HCT116 (cell line): ENCODE data around the gene CORO7. TPM values are rescaled to one million over a fixed set of nuclear protein-coding genes. Genes with fewer than 3 reads are reported as not detected.
"Not testable (repeated sequence)": the region's sequence is repeated elsewhere in the genome, so short reads cannot be mapped to it uniquely, and the experiment has no call there.

Experiments
- ATAC-seq: fragments of 200-7000 bp; cut with Tn5 transposase; 2 replicates; pipeline ENCODE4 v1.9.1; 2020; ENCODE audit warnings: mild to moderate bottlenecking, moderate library complexity
- BruUV-seq: library from RNA; stranded (reverse); fragments of 400-500 nt; replicated peaks from 2 replicates; lab custom pipeline; 2021; lab: Mats Ljungman, UMichigan
- CTCF ChIA-PET: fragments of 300-600 bp; sonication (Branson Sonifier 250); formaldehyde crosslinking; loops from one replicate; lab custom pipeline; 2021; ENCODE audit warnings: antibody characterized with exemption; lab: Charles Lee
- POLR2A ChIA-PET: fragments of 300-600, 350-600 bp; sonication (Branson Sonifier 250); formaldehyde crosslinking; loops from one replicate; lab custom pipeline; 2021; ENCODE audit warnings: antibody characterized with exemption; lab: Charles Lee
- RAD21 ChIA-PET, 2 experiments: fragments of 300-600 bp; sonication (Branson Sonifier 250); formaldehyde crosslinking; loops; one replicate each; lab custom pipeline; 2023; ENCODE audit warnings: low total read pairs in 2 of 2; ENCODE audit not compliant: uncharacterized antibody in 2 of 2, unreplicated experiment in 2 of 2, low non-redundant PET in 1 of 2; lab: Charles Lee
- DNase-seq: peaks from one replicate; pipeline ENCODE4 v3.0.0-alpha.2; 2010; ENCODE audit warnings: low read depth, low spot score
- H2AFZ ChIP-seq: fragments of 200-600 bp; shearing (Covaris generic), sonication (generic); 2 replicates; pipeline ENCODE4 v1.6.1; 2017; ENCODE audit warnings: low read depth, mixed run types, mixed read lengths, antibody characterized with exemption, low read length; ENCODE audit not compliant: poor library complexity, severe bottlenecking
- H3K27ac ChIP-seq: 2 replicates; pipeline ENCODE4 v1.5.1; 2012; ENCODE audit warnings: low read depth, low read length
- H3K27me3 ChIP-seq: fragments of 200-600 bp; sonication (generic); 2 replicates; pipeline ENCODE4 v1.6.1; 2016; ENCODE audit warnings: mixed run types, low read length, mixed read lengths; ENCODE audit not compliant: insufficient read depth
- H3K36me3 ChIP-seq, 2 experiments: fragments of 200-500 bp in 1 of 2; fragments of 200-600 bp in 1 of 2; sonication (Bioruptor generic) in 1 of 2; sonication (generic) in 1 of 2; 2 replicates each; pipeline versions ENCODE4 v1.5.1 to v1.6.1; 2014 to 2016; ENCODE audit warnings: low read length in 2 of 2, inconsistent platforms in 1 of 2, mixed read lengths in 1 of 2, mixed run types in 1 of 2; ENCODE audit not compliant: insufficient read depth in 2 of 2, control insufficient read depth in 1 of 2
- H3K4me1 ChIP-seq, 2 experiments: fragments of 200-600 bp in 1 of 2; sonication (generic) in 1 of 2; 2 replicates each; pipeline versions ENCODE4 v1.5.1 to v1.6.1; 2012 to 2017; ENCODE audit warnings: low read length in 2 of 2, inconsistent platforms in 1 of 2, mild to moderate bottlenecking in 1 of 2, mixed read lengths in 1 of 2, mixed run types in 1 of 2, moderate library complexity in 1 of 2; ENCODE audit not compliant: insufficient read depth in 2 of 2, control insufficient read depth in 1 of 2
- H3K4me2 ChIP-seq: fragments of 200-600 bp; sonication (generic); 2 replicates; pipeline ENCODE4 v1.6.1; 2017; ENCODE audit warnings: mixed run types, low read length, mixed read lengths
- H3K4me3 ChIP-seq, 2 experiments: fragments of 200-600 bp in 1 of 2; sonication (generic) in 1 of 2; replicated peaks in 1 of 2; 2 replicates each; pipeline ENCODE4 v1.5.1; 2011 to 2016; ENCODE audit warnings: low read length in 2 of 2, control low read depth in 1 of 2, low read depth in 1 of 2, mild to moderate bottlenecking in 1 of 2, mixed read lengths in 1 of 2, mixed run types in 1 of 2
- H3K79me2 ChIP-seq: fragments of 200-600 bp; sonication (generic); 2 replicates; pipeline ENCODE4 v1.6.1; 2017; ENCODE audit warnings: mild to moderate bottlenecking, mixed run types, low read length, moderate library complexity, mixed read lengths; ENCODE audit not compliant: insufficient read depth
- H3K9ac ChIP-seq: fragments of 200-600 bp; sonication (generic); 2 replicates; pipeline ENCODE4 v1.6.1; 2016; ENCODE audit warnings: low read length, mixed read lengths
- H3K9me2 ChIP-seq: fragments of 200-600 bp; sonication (generic), shearing (Covaris generic); 2 replicates; pipeline ENCODE4 v1.6.1; 2017; ENCODE audit warnings: mixed run types, mild to moderate bottlenecking, moderate library complexity; ENCODE audit not compliant: insufficient read depth
- H3K9me3 ChIP-seq, 2 experiments: fragments of 200-500 bp in 1 of 2; fragments of 200-600 bp in 1 of 2; sonication (Bioruptor generic) in 1 of 2; sonication (generic) in 1 of 2; 2 replicates each; pipeline ENCODE4 v1.6.1; 2014 to 2017; ENCODE audit warnings: low read length in 2 of 2, mixed read lengths in 2 of 2, inconsistent platforms in 1 of 2, low read depth in 1 of 2, mild to moderate bottlenecking in 1 of 2, mixed run types in 1 of 2, moderate library complexity in 1 of 2; ENCODE audit not compliant: control insufficient read depth in 1 of 2, insufficient read depth in 1 of 2
- H4K20me1 ChIP-seq: fragments of 200-600 bp; sonication (generic), shearing (Covaris generic); 2 replicates; pipeline ENCODE4 v1.6.1; 2017; ENCODE audit warnings: mixed run types, mild to moderate bottlenecking, moderate library complexity; ENCODE audit not compliant: insufficient read depth
- ELF1 ChIP-seq: IDR thresholded peaks from 2 replicates; pipeline ENCODE4 v1.6.1; 2012; ENCODE audit warnings: low read depth, borderline replicate concordance
- EZH2 ChIP-seq: fragments of 200-600 bp; sonication (generic); IDR thresholded peaks from 2 replicates; pipeline ENCODE4 v1.6.1; 2017; ENCODE audit warnings: antibody characterized with exemption, mixed run types
- EZH2phosphoT487 ChIP-seq: fragments of 200-600 bp; IDR thresholded peaks from 2 replicates; pipeline ENCODE4 v1.6.1; 2018; ENCODE audit warnings: antibody characterized with exemption, borderline replicate concordance
- POLR2A ChIP-seq: IDR thresholded peaks from 2 replicates; pipeline ENCODE4 v1.7.0; 2011; ENCODE audit warnings: borderline replicate concordance; ENCODE audit not compliant: insufficient read depth, insufficient read length; ENCODE audit errors: extremely low read depth
- POLR2AphosphoS5 ChIP-seq: IDR thresholded peaks from 2 replicates; pipeline ENCODE4 v1.6.1; 2011; ENCODE audit warnings: mild to moderate bottlenecking, low read depth, low read length, moderate library complexity
- SIN3A ChIP-seq: IDR thresholded peaks from 2 replicates; pipeline ENCODE4 v1.6.1; 2012; ENCODE audit warnings: low read depth
- SRF ChIP-seq: IDR thresholded peaks from 2 replicates; pipeline ENCODE4 v1.6.1; 2012; ENCODE audit warnings: low read depth
- TCF7L2 ChIP-seq: IDR thresholded peaks from 2 replicates; pipeline ENCODE4 v1.7.0; 2011; ENCODE audit warnings: borderline replicate concordance, inconsistent platforms; ENCODE audit not compliant: insufficient read depth, insufficient read length; ENCODE audit errors: extremely low read depth
- YY1 ChIP-seq: IDR thresholded peaks from 2 replicates; pipeline ENCODE4 v1.6.1; 2011; ENCODE audit warnings: low read length, low read depth, moderate library complexity, mild to moderate bottlenecking; ENCODE audit not compliant: insufficient replicate concordance; ENCODE audit errors: extremely low read depth
- ZNF274 ChIP-seq: fragments of 200-500 bp; sonication (Bioruptor generic); IDR thresholded peaks from 2 replicates; pipeline ENCODE4 v1.6.1; 2014; ENCODE audit warnings: mild to moderate bottlenecking, low read depth, low read length, inconsistent platforms
- intact Hi-C: fragments of 100-400 bp; cut with micrococcal nuclease; formaldehyde crosslinking; loops from 2 replicates; pipeline ENCODE4 v1.10.0; 2022
- total RNA-seq: library from RNA; stranded (reverse); gene quantifications from one replicate; pipeline ENCODE4 v1.2.1, GENCODE V29; 2021; ENCODE audit not compliant: unreplicated experiment

The CORO7 gene
- total RNA-seq, 1 experiment from 2014 or later: 21.3 TPM

- BruUV-seq: no TSS peak
- Histone ChIP-seq H3K79me2 (peaks cover 37% of the 10 kb centered on the region), H3K9ac (no peak overlapping the region)
- TF ChIP-seq TCF7L2 (no peak), EZH2 (no peak), SRF (no peak), EZH2phosphoT487 (no peak), ZNF274 (no peak), ELF1 (no peak), POLR2AphosphoS5 (no peak), SIN3A (no peak), POLR2A (no peak), YY1 (no peak)
- TF ChIP-seq, all 23 proteins: peak for 0
- Histone ChIP-seq H2AFZ (no peak overlapping the region), H3K9me2 (no peaks in the 10 kb centered on the region), H3K9me3 (no peaks in the 10 kb centered on the region), H3K36me3 (peaks cover 7 to 23% of the 10 kb centered on the region in 2 experiments; a peak in 2 of 4 replicates), H3K4me3 (no peak overlapping the region), H3K27ac (no peak overlapping the region), H3K4me2 (no peak overlapping the region), H3K27me3 (no peaks in the 10 kb centered on the region), H4K20me1 (0 out of 2 replicates have a peak, but pooled peaks cover 3% of the 10 kb centered on the region), H3K4me1 (no peaks in the 10 kb centered on the region; a peak in 1 of 4 replicates)
- DNase-seq (no peak), ATAC-seq (no peak)
- POLR2A ChIA-PET: no interaction called here
- RAD21 ChIA-PET: no interaction called here
- CTCF ChIA-PET: no interaction called here
- intact Hi-C loops: no loop called here
Measured at GRCh38 chr16:4334724-4335495, 81.5 kb downstream of the CORO7 start.

GRCh38 chr16:4333714-4334113 lies 82.7 kb downstream of the CORO7 start:
- H3K4me3 ChIP-seq, H3K27ac ChIP-seq, BruUV-seq, H3K9me3 ChIP-seq, H2AFZ ChIP-seq, H3K9me2 ChIP-seq, H3K9ac ChIP-seq, ATAC-seq, H3K4me2 ChIP-seq, POLR2A ChIA-PET, intact Hi-C loops, DNase-seq, H3K4me1 ChIP-seq, H3K27me3 ChIP-seq, RAD21 ChIA-PET, H4K20me1 ChIP-seq: not testable (repeated sequence)
- CTCF ChIA-PET: interaction anchor here (1.2 kb wide), 1 partner anchor 80 kb away, joined by 4 read pairs; no protein-coding TSS in a partner anchor
- Histone ChIP-seq H3K79me2 (peaks cover 47% of the 10 kb centered on the region), H3K36me3 (peaks cover 2 to 13% of the 10 kb centered on the region in 2 experiments; a peak in 2 of 4 replicates)
